ENCODE data around the gene PRPS1.
"Not testable (repeated sequence)": the region's sequence is repeated elsewhere in the genome, so short reads cannot be mapped to it uniquely, and the experiment has no call there.

Gene PRPS1

GRCh38 chrX:107675823-107676555 is 47.7 kb downstream of the PRPS1 start:
- DNase-seq: no peak

GRCh38 chrX:107676559-107677378 is 48.5 kb downstream of the PRPS1 start:
- DNase-seq: peak; percentile 62

GRCh38 chrX:107677501-107677901 is 49.2 kb downstream of the PRPS1 start:
- DNase-seq: no peak

DNA sequence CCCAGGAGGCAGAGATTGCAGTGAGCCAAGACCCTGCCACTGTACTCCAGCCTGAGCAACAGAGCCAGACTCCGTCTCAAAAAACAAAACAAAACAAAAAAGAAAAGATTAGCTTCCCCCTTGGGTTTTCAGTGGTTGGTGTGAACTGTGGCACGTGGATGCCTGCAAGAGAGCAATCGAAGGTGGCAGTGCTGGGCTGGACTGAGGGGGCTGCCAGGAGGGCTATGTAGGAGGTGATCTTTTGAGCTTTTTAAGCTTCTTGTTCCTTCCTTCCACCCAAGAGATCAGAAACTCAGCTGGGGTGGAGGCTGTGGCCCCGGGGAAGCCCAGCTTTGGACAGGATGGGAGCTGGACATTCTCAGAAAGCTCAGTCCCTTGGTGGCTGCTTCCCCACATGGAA is 49.6 kb downstream of the PRPS1 start:
- DNase-seq: no peak

GRCh38 chrX:107678957-107679740 is 50.8 kb downstream of the PRPS1 start:
- DNase-seq: peak; percentile 57

DNA sequence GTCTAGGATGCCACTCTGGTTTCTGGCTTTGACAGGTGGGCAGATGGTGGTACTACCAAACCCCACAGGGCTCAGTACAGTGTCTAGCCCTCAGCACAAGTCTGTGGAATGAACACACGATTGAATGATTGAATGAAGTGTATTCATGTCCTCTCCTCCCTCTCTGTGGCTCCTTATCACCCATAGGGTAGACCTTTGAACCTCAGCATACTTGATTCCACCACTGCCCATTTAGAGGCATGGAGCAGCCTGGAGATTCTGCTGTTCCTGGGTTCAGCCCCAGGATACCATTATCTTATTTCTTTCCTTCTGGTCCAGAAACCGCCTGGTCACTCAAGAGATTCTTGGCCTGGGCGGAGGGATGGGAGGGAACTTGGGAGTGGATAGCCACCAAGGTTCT is 53.9 kb downstream of the PRPS1 start:
- DNase-seq: no peak

- no peak for DNase-seq
Observed at GRCh38 chrX:107683124-107683895, 55.0 kb downstream of the PRPS1 start.

GRCh38 chrX:107683931-107684330 is 55.6 kb downstream of the PRPS1 start:
- no peak for DNase-seq

GRCh38 chrX:107684956-107685385 is 56.7 kb downstream of the PRPS1 start:
- DNase-seq: no peak

- DNase-seq: not testable (repeated sequence)
Observed at GRCh38 chrX:107685586-107685985, 57.3 kb downstream of the PRPS1 start.

- no peak for DNase-seq
Observed at GRCh38 chrX:107686026-107686425, 57.7 kb downstream of the PRPS1 start.

DNA sequence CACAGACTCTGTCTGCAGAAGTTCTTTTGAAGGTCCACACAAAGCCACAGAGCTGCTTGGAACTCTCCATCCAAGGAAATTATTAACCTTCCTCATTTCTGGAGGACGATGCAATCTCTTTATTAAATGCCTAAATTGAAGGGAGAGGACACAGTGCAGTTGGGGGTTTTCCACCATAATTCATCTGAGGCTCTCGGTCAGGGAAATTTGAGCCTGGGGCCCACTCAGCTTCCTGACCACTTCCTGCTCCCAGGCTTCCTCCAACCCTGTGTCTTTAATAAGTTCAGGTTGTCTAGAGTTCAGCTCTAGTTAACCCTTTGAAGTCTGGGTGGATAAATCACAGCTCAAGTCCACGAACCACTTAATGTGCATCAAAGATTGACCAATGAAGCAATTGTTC is 58.5 kb downstream of the PRPS1 start:
- no peak for DNase-seq

DNA sequence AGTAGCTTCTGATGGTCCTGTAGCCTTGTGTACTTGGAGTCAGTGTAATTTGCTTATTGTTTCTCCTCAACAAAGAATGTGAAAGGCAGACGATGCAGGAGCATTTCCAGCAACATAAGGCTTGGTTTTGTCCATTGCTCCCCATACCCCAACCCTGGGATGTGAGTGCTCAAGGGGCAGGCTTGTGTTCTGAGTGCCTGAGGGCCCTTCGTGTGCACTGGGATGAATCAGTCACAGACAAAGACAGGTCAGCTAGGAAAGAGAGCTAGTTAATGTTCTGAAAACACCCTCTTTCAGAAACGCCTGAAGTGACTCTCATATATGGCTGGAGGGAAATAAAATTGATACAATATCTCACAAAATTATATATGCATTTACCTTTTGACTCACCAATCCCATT is 59.1 kb downstream of the PRPS1 start:
- no peak for DNase-seq

DNA sequence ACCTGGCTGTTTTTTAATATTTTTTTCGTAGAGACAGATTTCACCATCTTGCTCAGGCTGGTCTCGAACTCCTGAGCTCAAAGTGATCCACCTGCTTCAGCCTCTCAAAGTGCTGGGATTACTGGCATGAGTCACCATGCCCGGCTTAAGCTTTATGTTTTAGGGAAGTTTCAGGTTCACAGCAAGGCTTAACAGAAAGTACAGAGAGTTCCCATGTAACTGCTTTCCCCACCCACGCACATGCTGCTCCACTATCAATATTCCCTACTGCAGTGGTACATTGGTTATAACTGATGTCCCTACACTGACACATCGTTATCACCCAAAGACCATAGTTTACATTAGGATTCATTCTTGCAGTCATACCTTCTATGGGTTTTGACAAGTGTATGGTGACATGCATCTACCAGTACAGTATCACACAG is 62.7 kb downstream of the PRPS1 start:
- DNase-seq: no peak

GRCh38 chrX:107699616-107700015 is 71.3 kb downstream of the PRPS1 start:
- no peak for DNase-seq

DNA sequence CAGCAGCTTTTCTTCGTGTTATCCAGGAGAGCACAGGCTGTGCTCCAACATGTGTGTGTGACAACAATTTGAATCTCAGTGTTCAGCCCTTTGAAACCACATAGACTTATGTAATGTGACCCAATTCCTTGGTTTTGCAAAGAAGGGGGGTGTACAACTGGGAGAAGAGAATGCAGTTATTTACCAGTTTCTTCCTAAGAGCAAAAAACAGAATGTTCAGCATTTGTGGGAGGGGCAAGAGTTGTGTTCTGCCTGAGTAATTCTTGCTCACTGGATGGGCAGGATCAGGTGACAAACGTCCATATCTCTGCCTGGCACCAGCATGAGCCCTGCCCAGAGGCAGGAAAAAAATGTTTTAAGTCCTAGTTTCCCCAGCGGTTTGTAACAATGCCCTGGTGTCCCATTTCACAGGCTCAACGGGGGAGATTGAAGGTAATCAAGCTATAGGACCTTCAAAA is 72.0 kb downstream of the PRPS1 start:
- no peak for DNase-seq

Data from stimulated activated CD4-positive, alpha-beta T cell treated with anti-CD3 and anti-CD28 coated beads, Interleukin-4, amount 100 ng/mL, for 24 hours (primary cell).